HCT116 (cell line): ENCODE measurements around the gene GCGR.

Experiments
- ATF3 ChIP-seq: IDR thresholded peaks from 2 replicates; pipeline ENCODE4 v1.6.1; 2012
- CEBPB ChIP-seq: IDR thresholded peaks from 2 replicates; pipeline ENCODE4 v1.6.1; 2012; ENCODE audit warnings: low read depth
- CTCF ChIP-seq, 3 experiments: fragments of 200-600 bp in 1 of 3; sonication (generic) in 1 of 3; IDR thresholded peaks in 2 of 3; conservative IDR thresholded peaks in 1 of 3; 2 replicates each; pipeline ENCODE4 v1.5.1; 2012 to 2017; ENCODE audit warnings: low read depth in 2 of 3, low read length in 2 of 3, antibody characterized with exemption in 1 of 3, borderline replicate concordance in 1 of 3, control low read depth in 1 of 3, mild to moderate bottlenecking in 1 of 3, mixed read lengths in 1 of 3, mixed run types in 1 of 3, moderate library complexity in 1 of 3; ENCODE audit not compliant: insufficient read depth in 1 of 3
- EGR1 ChIP-seq: IDR thresholded peaks from 2 replicates; pipeline ENCODE4 v1.6.1; 2012; ENCODE audit warnings: low read depth
- EZH2 ChIP-seq: fragments of 200-600 bp; sonication (generic); IDR thresholded peaks from 2 replicates; pipeline ENCODE4 v1.6.1; 2017; ENCODE audit warnings: antibody characterized with exemption, mixed run types
- FOSL1 ChIP-seq: IDR thresholded peaks from 2 replicates; pipeline ENCODE4 v1.6.1; 2012; ENCODE audit warnings: low read depth
- JUND ChIP-seq: IDR thresholded peaks from 2 replicates; pipeline ENCODE4 v1.6.1; 2012
- MAX ChIP-seq: IDR thresholded peaks from 2 replicates; pipeline ENCODE4 v1.6.1; 2012
- POLR2A ChIP-seq: IDR thresholded peaks from 2 replicates; pipeline ENCODE4 v1.7.0; 2011; ENCODE audit warnings: borderline replicate concordance; ENCODE audit not compliant: insufficient read depth, insufficient read length; ENCODE audit errors: extremely low read depth
- POLR2AphosphoS5 ChIP-seq: IDR thresholded peaks from 2 replicates; pipeline ENCODE4 v1.6.1; 2011; ENCODE audit warnings: mild to moderate bottlenecking, low read depth, low read length, moderate library complexity
- RAD21 ChIP-seq: IDR thresholded peaks from 2 replicates; pipeline ENCODE4 v1.6.1; 2012; ENCODE audit warnings: low read depth, mild to moderate bottlenecking
- SP1 ChIP-seq: IDR thresholded peaks from 2 replicates; pipeline ENCODE4 v1.6.1; 2012; ENCODE audit warnings: low read depth
- ZFX ChIP-seq: fragments of 450-650 bp; IDR thresholded peaks from 2 replicates; pipeline ENCODE4 v1.6.1; 2017

- TF ChIP-seq CTCF (IDR thresholded peaks at IDR 0.05 in 2 of 3, conservative IDR thresholded peaks at IDR 0.05 in 1 of 3; ENCODE audit: borderline replicate concordance in 1 of 3, insufficient read depth in 1 of 3, low read depth in 2 of 3, low read length in 2 of 3) (no peak), ZFX (no peak), ATF3 (no peak), FOSL1 (no peak), EZH2 (no peak), RAD21 (no peak), MAX (no peak), POLR2A (no peak), SP1 (no peak), EGR1 (no peak), POLR2AphosphoS5 (no peak), CEBPB (no peak), JUND (no peak)
Observed at GRCh38 chr17:81807210-81807719, 3.3 kb downstream of the GCGR start.
